GM12878 (cell line): Measurements from ENCODE around the gene NXPH2. TPM values are rescaled to one million over a fixed set of nuclear protein-coding genes. Genes with fewer than 3 reads are reported as not detected.

Source experiments
- ATAC-seq: fragments of 200-7000 bp; cut with Tn5 transposase; 3 replicates; pipeline ENCODE4 v1.9.1; 2020; ENCODE audit warnings: mild to moderate bottlenecking, moderate library complexity
- BruUV-seq: library from RNA; stranded (reverse); fragments of 400-500 nt; replicated peaks from 2 replicates; lab custom pipeline; 2021; lab: Mats Ljungman, UMichigan
- CTCF ChIA-PET: fragments of 300-600 bp; sonication (Branson Sonifier 250); formaldehyde crosslinking; extraction: SDS; loops from one replicate; lab custom pipeline; 2021; ENCODE audit warnings: inconsistent platforms; lab: Yijun Ruan, JAX
- POLR2A ChIA-PET: fragments of 350-600 bp; formaldehyde crosslinking; extraction: SDS; loops from one replicate; lab custom pipeline; 2021; ENCODE audit warnings: inconsistent platforms; lab: Charles Lee
- RAD21 ChIA-PET: fragments of 300-600 bp; sonication (Branson Sonifier 250); formaldehyde crosslinking; loops from one replicate; lab custom pipeline; 2023; ENCODE audit warnings: antibody characterized with exemption; ENCODE audit not compliant: unreplicated experiment; lab: Charles Lee
- SMC1A ChIA-PET: fragments of 300-600 bp; sonication (Branson Sonifier 250); formaldehyde crosslinking; loops from one replicate; lab custom pipeline; 2023; ENCODE audit not compliant: unreplicated experiment, uncharacterized antibody; lab: Charles Lee
- DNase-seq: peaks from one replicate; pipeline ENCODE4 v3.0.0-alpha.2; 2011; ENCODE audit warnings: low read depth, low spot score
- FAIRE-seq: peaks from 3 replicates; lab custom pipeline; 2011; peaks lifted over from hg19 to GRCh38; lab: Jason Lieb, UNC
- H2AFZ ChIP-seq: 2 replicates; pipeline ENCODE4 v1.6.0; 2011; ENCODE audit warnings: low read depth, low read length, control low read depth; ENCODE audit not compliant: control insufficient read depth
- H3K27ac ChIP-seq: 2 replicates; pipeline ENCODE4 v1.5.1; 2011; ENCODE audit warnings: control low read depth; ENCODE audit not compliant: control insufficient read depth, insufficient read depth
- H3K27me3 ChIP-seq, 2 experiments: replicated peaks in 1 of 2; 2 replicates each; pipeline versions ENCODE4 v1.6.0 to v1.6.1; 2011; ENCODE audit warnings: low read length in 1 of 2; ENCODE audit not compliant: control insufficient read depth in 2 of 2, insufficient read depth in 2 of 2
- H3K36me3 ChIP-seq, 2 experiments: 2 replicates each; pipeline ENCODE4 v1.5.1; 2011; ENCODE audit warnings: low read length in 1 of 2; ENCODE audit not compliant: control insufficient read depth in 2 of 2, insufficient read depth in 2 of 2
- H3K4me1 ChIP-seq: 2 replicates; pipeline ENCODE4 v1.6.1; 2011; ENCODE audit warnings: mild to moderate bottlenecking, low read length, moderate library complexity, mixed read lengths; ENCODE audit not compliant: control insufficient read depth, insufficient read depth
- H3K4me2 ChIP-seq: 2 replicates; pipeline ENCODE4 v1.6.0; 2011; ENCODE audit warnings: control low read depth; ENCODE audit not compliant: control insufficient read depth, insufficient read depth
- H3K4me3 ChIP-seq: fragments of 200-600 bp; sonication (generic); 2 replicates; pipeline ENCODE4 v1.5.1; 2016
- H3K79me2 ChIP-seq: 2 replicates; pipeline ENCODE4 v1.6.0; 2011; ENCODE audit warnings: low read length; ENCODE audit not compliant: control insufficient read depth, insufficient read depth
- H3K9ac ChIP-seq: 2 replicates; pipeline ENCODE4 v1.8.0; 2011; ENCODE audit warnings: low read length, control low read depth, mixed read lengths; ENCODE audit not compliant: control insufficient read depth, insufficient read depth
- H3K9me3 ChIP-seq: replicated peaks from 3 replicates; pipeline ENCODE4 v1.5.1; 2011; ENCODE audit warnings: mild to moderate bottlenecking, low read length; ENCODE audit not compliant: control insufficient read depth, insufficient read depth
- H4K20me1 ChIP-seq: 2 replicates; pipeline ENCODE4 v1.6.0; 2011; ENCODE audit not compliant: control insufficient read depth, insufficient read depth
- BCL11A ChIP-seq: IDR thresholded peaks from 2 replicates; pipeline ENCODE4 v1.6.1; 2011; ENCODE audit warnings: low read depth, low read length
- BMI1 ChIP-seq: fragments of 450-650 bp; IDR thresholded peaks from 2 replicates; pipeline ENCODE4 v1.6.1; 2016; ENCODE audit warnings: mild to moderate bottlenecking, moderate library complexity, borderline replicate concordance
- CREB1 ChIP-seq: IDR thresholded peaks from 2 replicates; pipeline ENCODE4 v1.6.1; 2012; ENCODE audit warnings: low read depth, mild to moderate bottlenecking, inconsistent platforms
- ETV6 ChIP-seq, 2 experiments: fragments of 450-650 bp in 1 of 2; IDR thresholded peaks in 1 of 2; conservative IDR thresholded peaks in 1 of 2; 2 replicates each; pipeline ENCODE4 v1.6.1; 2014; ENCODE audit warnings: antibody characterized with exemption in 1 of 2, borderline replicate concordance in 1 of 2, low read depth in 1 of 2, mild to moderate bottlenecking in 1 of 2, moderate library complexity in 1 of 2
- GATAD2B ChIP-seq: fragments of 450-650 bp; conservative IDR thresholded peaks from 2 replicates; pipeline ENCODE4 v1.6.1; 2017; ENCODE audit warnings: low read depth, mild to moderate bottlenecking, moderate library complexity
- JUNB ChIP-seq: IDR thresholded peaks from 2 replicates; pipeline ENCODE4 v1.6.1; 2016; ENCODE audit warnings: antibody characterized with exemption, mild to moderate bottlenecking
- NFYB ChIP-seq: IDR thresholded peaks from 2 replicates; pipeline ENCODE4 v1.6.1; 2011; ENCODE audit warnings: low read depth, mild to moderate bottlenecking, low read length, improper control_type of control experiment, moderate library complexity; ENCODE audit not compliant: insufficient read depth
- NR2C2 ChIP-seq: IDR thresholded peaks from 2 replicates; pipeline ENCODE4 v1.6.1; 2011; ENCODE audit warnings: borderline replicate concordance, low read depth; ENCODE audit not compliant: control insufficient read depth, insufficient read length
- NRF1 ChIP-seq: conservative IDR thresholded peaks from 2 replicates; pipeline ENCODE4 v1.6.1; 2011; ENCODE audit warnings: mild to moderate bottlenecking, low read depth, low read length, improper control_type of control experiment
- PAX5 ChIP-seq: IDR thresholded peaks from 2 replicates; pipeline ENCODE4 v1.6.1; 2011; ENCODE audit warnings: low read depth, low read length, borderline replicate concordance
- PKNOX1 ChIP-seq: fragments of 450-650 bp; IDR thresholded peaks from 2 replicates; pipeline ENCODE4 v1.6.1; 2016; ENCODE audit warnings: mild to moderate bottlenecking
- POLR2A ChIP-seq: IDR thresholded peaks from 2 replicates; pipeline ENCODE4 v1.6.1; 2011; ENCODE audit warnings: low read depth, mild to moderate bottlenecking, low read length
- RELA ChIP-seq: fragments of 450-650 bp; IDR thresholded peaks from 2 replicates; pipeline ENCODE4 v1.8.0; 2014; ENCODE audit warnings: borderline replicate concordance; ENCODE audit not compliant: partially characterized antibody
- SMAD1 ChIP-seq: fragments of 450-650 bp; IDR thresholded peaks from 2 replicates; pipeline ENCODE4 v1.6.1; 2018; ENCODE audit warnings: mild to moderate bottlenecking, low read depth; ENCODE audit not compliant: partially characterized antibody
- SMC3 ChIP-seq: IDR thresholded peaks from 2 replicates; pipeline ENCODE4 v1.6.1; 2011; ENCODE audit warnings: low read length, improper control_type of control experiment, borderline replicate concordance
- STAT1 ChIP-seq: fragments of 450-650 bp; conservative IDR thresholded peaks from 2 replicates; pipeline ENCODE4 v1.6.1; 2014; ENCODE audit warnings: antibody characterized with exemption, mild to moderate bottlenecking
- WRNIP1 ChIP-seq: IDR thresholded peaks from 2 replicates; pipeline ENCODE4 v1.6.1; 2011; ENCODE audit warnings: low read depth, low read length, improper control_type of control experiment, borderline replicate concordance
- YBX1 ChIP-seq: fragments of 450-650 bp; IDR thresholded peaks from 2 replicates; pipeline ENCODE4 v1.6.1; 2016; ENCODE audit warnings: antibody characterized with exemption
- WGBS: methylation state at CpG from one replicate; pipeline ENCODE4 v1.1.6; 2016; ENCODE audit warnings: low lambda C conversion rate; ENCODE audit not compliant: insufficient replicate concordance, insufficient coverage; ENCODE audit errors: missing lambda C conversion rate; 5-methylcytosine and 5-hydroxymethylcytosine counted together
- in situ Hi-C: fragments of 300-500 bp; cut with MboI; formaldehyde crosslinking; loops from 9 replicates; pipeline ENCODE4 v1.14.3; 2018; ENCODE audit warnings: mixed read lengths
- intact Hi-C: fragments of 100-400 bp; cut with micrococcal nuclease; formaldehyde crosslinking; loops from one replicate; pipeline ENCODE4 v1.14.2; 2022; ENCODE audit not compliant: unreplicated experiment
- polyA plus RNA-seq, 11 experiments: library from polyadenylated mRNA; depleted of rRNA in 4 of 11; unstranded in 6 of 11; stranded (reverse) in 5 of 11; fragments of >200 nt; fragmentation: Nextera tagmentation in 4 of 11; fragmentation: Illumina TruSeq in 1 of 11; extraction: Ambion mirVana in 4 of 11; extraction: Trizol in 1 of 11; gene quantifications; 1 replicate in 1 of 11; 2 replicates in 10 of 11; pipeline versions ENCODE4 v1.2.1 to v1.2.3, GENCODE V29; 2011 to 2016; ENCODE audit warnings: inconsistent platforms in 2 of 11, missing spikeins in 2 of 11, low read depth in 1 of 11
- total RNA-seq, 4 experiments: library from RNA; depleted of rRNA in 3 of 4; stranded (reverse); fragments of >200 nt in 3 of 4; fragmentation: Illumina TruSeq in 1 of 4; extraction: Trizol in 1 of 4; gene quantifications; 2 replicates each; pipeline versions ENCODE4 v1.2.1 to v1.2.3, GENCODE V29; 2013 to 2021
- TF ChIP-seq, protein P1 (sequence below): fragments of 450-650 bp; IDR thresholded peaks from 2 replicates; pipeline ENCODE4 v1.6.1; 2017; ENCODE audit warnings: low read depth, mild to moderate bottlenecking, moderate library complexity

The NXPH2 gene
- total and polyA plus RNA-seq, 10 of the 15 experiments (the other 5 are each of a cell fraction or from before 2014, with no cell fraction given), result not detected

- ChIA-PET SMC1A (no interaction called here), RAD21 (no interaction called here), POLR2A (no interaction called here), CTCF (no interaction called here)
- TF ChIP-seq BCL11A (no peak), POLR2A (no peak), ETV6 (conservative IDR thresholded peaks at IDR 0.05 in 1 of 2, IDR thresholded peaks at IDR 0.05 in 1 of 2; ENCODE audit: borderline replicate concordance in 1 of 2, low read depth in 1 of 2) (no peak), SMAD1 (no peak), BMI1 (no peak), GATAD2B (no peak), NR2C2 (no peak), RELA (no peak), SMC3 (no peak), CREB1 (no peak), PAX5 (no peak), JUNB (no peak), STAT1 (no peak), PKNOX1 (no peak), YBX1 (no peak), WRNIP1 (no peak), NRF1 (no peak), NFYB (no peak)
- TF ChIP-seq, protein P1, sequence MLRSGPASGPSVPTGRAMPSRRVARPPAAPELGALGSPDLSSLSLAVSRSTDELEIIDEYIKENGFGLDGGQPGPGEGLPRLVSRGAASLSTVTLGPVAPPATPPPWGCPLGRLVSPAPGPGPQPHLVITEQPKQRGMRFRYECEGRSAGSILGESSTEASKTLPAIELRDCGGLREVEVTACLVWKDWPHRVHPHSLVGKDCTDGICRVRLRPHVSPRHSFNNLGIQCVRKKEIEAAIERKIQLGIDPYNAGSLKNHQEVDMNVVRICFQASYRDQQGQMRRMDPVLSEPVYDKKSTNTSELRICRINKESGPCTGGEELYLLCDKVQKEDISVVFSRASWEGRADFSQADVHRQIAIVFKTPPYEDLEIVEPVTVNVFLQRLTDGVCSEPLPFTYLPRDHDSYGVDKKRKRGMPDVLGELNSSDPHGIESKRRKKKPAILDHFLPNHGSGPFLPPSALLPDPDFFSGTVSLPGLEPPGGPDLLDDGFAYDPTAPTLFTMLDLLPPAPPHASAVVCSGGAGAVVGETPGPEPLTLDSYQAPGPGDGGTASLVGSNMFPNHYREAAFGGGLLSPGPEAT, result no peak
- Histone ChIP-seq H4K20me1 (no peaks in the 10 kb centered on the region), H3K79me2 (no peaks in the 10 kb centered on the region), H3K27me3 (no peaks in the 10 kb centered on the region; a peak in 1 of 4 replicates), H3K4me2 (no peak overlapping the region), H3K27ac (no peak overlapping the region), H3K4me3 (no peak overlapping the region), H3K4me1 (no peaks in the 10 kb centered on the region), H3K36me3 (no peaks in the 10 kb centered on the region), H2AFZ (no peak overlapping the region), H3K9me3 (no peaks in the 10 kb centered on the region), H3K9ac (no peak overlapping the region)
- intact Hi-C loops (no loop called here), in situ Hi-C loops (no loop called here)
- no TSS peak for BruUV-seq
- 14% methylated on average over 6 of the region's 6 CpGs for whole genome bisulfite sequencing
- ATAC-seq (no peak), FAIRE-seq (no peak), DNase-seq (no peak)
Measured at GRCh38 chr2:138698428-138698827, 81.8 kb downstream of the NXPH2 start.
